Esophagus muscularis mucosa (tissue), 4 donors: ENCODE data around the gene PCID2. TPM values are rescaled to one million over a fixed set of nuclear protein-coding genes. Genes with fewer than 3 reads are reported as not detected.

Experiments used
- DNase-seq: peaks from one replicate; pipeline ENCODE4 v3.0.0-alpha.2; 2017; ENCODE audit errors: extremely low spot score
- H3K27ac ChIP-seq, 4 donors: fragments of 200-600 bp; sonication (generic); replicated peaks in 1 of 4; 1 replicate in 3 of 4; 2 replicates in 1 of 4; pipeline ENCODE4 v1.5.1; 2016 to 2019; ENCODE audit warnings: mild to moderate bottlenecking in 1 of 4
- H3K27me3 ChIP-seq, 4 donors: fragments of 200-600 bp; sonication (generic); one replicate each; pipeline versions ENCODE4 v1.5.1 to v1.6.0; 2016 to 2019
- H3K36me3 ChIP-seq, 4 donors: fragments of 200-600 bp; sonication (generic); one replicate each; pipeline ENCODE4 v1.5.1; 2016 to 2019
- H3K4me1 ChIP-seq, 4 donors: fragments of 200-600 bp; sonication (generic); one replicate each; pipeline ENCODE4 v1.5.1; 2016 to 2019
- H3K4me3 ChIP-seq, 4 donors: fragments of 200-600 bp; sonication (generic); 1 replicate in 2 of 4; 2 replicates in 2 of 4; pipeline ENCODE4 v1.5.1; 2016 to 2019; ENCODE audit warnings: mild to moderate bottlenecking in 4 of 4, moderate library complexity in 1 of 4
- H3K9me3 ChIP-seq, 4 donors: fragments of 200-600 bp; sonication (generic); 1 replicate in 3 of 4; 2 replicates in 1 of 4; pipeline ENCODE4 v1.5.1; 2016 to 2019
- CTCF ChIP-seq, 3 experiments: fragments of 200-600 bp in 2 of 3; fragments of 450-650 bp in 1 of 3; sonication (generic) in 2 of 3; IDR thresholded peaks; one replicate each; pipeline ENCODE4 v1.5.1; 2017 to 2019; ENCODE audit warnings: antibody characterized with exemption in 3 of 3, mild to moderate bottlenecking in 2 of 3, moderate library complexity in 1 of 3
- EP300 ChIP-seq: sonication (generic); formaldehyde crosslinking; IDR thresholded peaks from one replicate; pipeline ENCODE4 v1.6.1; 2017; ENCODE audit warnings: antibody characterized with exemption
- POLR2A ChIP-seq: fragments of 450-650 bp; IDR thresholded peaks from one replicate; pipeline ENCODE4 v1.6.1; 2017; ENCODE audit warnings: antibody characterized with exemption, moderate library complexity, mild to moderate bottlenecking, low read depth
- POLR2AphosphoS5 ChIP-seq, 2 donors: sonication (generic); formaldehyde crosslinking; IDR thresholded peaks; one replicate each; pipeline ENCODE4 v1.6.1; 2017; ENCODE audit warnings: antibody characterized with exemption in 2 of 2
- WGBS: methylation state at CpG from one replicate; pipeline ENCODE4 v1.1.5; 2018; 5-methylcytosine and 5-hydroxymethylcytosine counted together
- intact Hi-C: fragments of 100-400 bp; cut with DNase I; formaldehyde crosslinking; loops from one replicate; pipeline ENCODE4 v1.15.1; 2023
- total RNA-seq, 4 donors: library from RNA; depleted of rRNA; stranded (reverse); fragments of >200 nt; gene quantifications; one replicate each; pipeline versions ENCODE4 v1.1.0 to v1.2.1, GENCODE V29; 2016

The PCID2 gene
- total RNA-seq, 4 donors from 2014 or later: 34.5 to 46.9 (median 42.3) TPM

- Histone ChIP-seq H3K4me3 (no peak overlapping the region), H3K27ac (no peak overlapping the region), H3K36me3 (peaks cover 10 to 100% (median 74%) of the 10 kb centered on the region in 4 donors), H3K27me3 (no peaks in the 10 kb centered on the region), H3K4me1 (no peaks in the 10 kb centered on the region), H3K9me3 (no peaks in the 10 kb centered on the region)
- no peak for TF ChIP-seq CTCF (IDR thresholded peaks at IDR 0.05)
- no peak for TF ChIP-seq POLR2AphosphoS5 (IDR thresholded peaks at IDR 0.05)
- no peak for TF ChIP-seq POLR2A
- no peak for TF ChIP-seq EP300
- intact Hi-C loops: no loop called here
- DNase-seq: no peak
- 98% methylated on average over 11 of the region's 11 CpGs for WGBS
Observed at GRCh38 chr13:113233101-113233500, 24.6 kb upstream of the PCID2 start.

GRCh38 chr13:113232208-113233003 lies 23.9 kb upstream of the PCID2 start:
- H3K36me3 ChIP-seq: peaks cover 12 to 100% (median 75%) of the 10 kb centered on the region in 4 donors
- no peak for DNase-seq
- no peaks in the 10 kb centered on the region for H3K4me1 ChIP-seq
- intact Hi-C loops: no loop called here
- WGBS: 78% methylated on average over 18 of the region's 18 CpGs
- H3K4me3 ChIP-seq: no peak overlapping the region
- no peaks in the 10 kb centered on the region for H3K9me3 ChIP-seq
- no peaks in the 10 kb centered on the region for H3K27me3 ChIP-seq
- H3K27ac ChIP-seq: no peak overlapping the region
- TF ChIP-seq CTCF (IDR thresholded peaks at IDR 0.05): no peak
- no peak for TF ChIP-seq POLR2A
- TF ChIP-seq EP300: no peak
- no peak for TF ChIP-seq POLR2AphosphoS5 (IDR thresholded peaks at IDR 0.05)

GRCh38 chr13:113231306-113232207 lies 23.1 kb upstream of the PCID2 start:
- intact Hi-C loops: no loop called here
- Histone ChIP-seq H3K4me1 (peaks cover 0 to 7% (median 0%) of the 10 kb centered on the region in 4 donors), H3K27me3 (no peaks in the 10 kb centered on the region), H3K27ac (no peak overlapping the region), H3K4me3 (no peak overlapping the region), H3K36me3 (peaks cover 19 to 100% (median 75%) of the 10 kb centered on the region in 4 donors), H3K9me3 (no peaks in the 10 kb centered on the region)
- WGBS: 82% methylated on average over 14 of the region's 14 CpGs
- TF ChIP-seq EP300 (no peak), POLR2AphosphoS5 (IDR thresholded peaks at IDR 0.05) (no peak), CTCF (IDR thresholded peaks at IDR 0.05) (no peak), POLR2A (no peak)
- no peak for DNase-seq

GRCh38 chr13:113229791-113230190 lies 21.3 kb upstream of the PCID2 start:
- WGBS: 77% methylated on average over 17 of the region's 20 CpGs
- peaks cover 0 to 7% (median 0%) of the 10 kb centered on the region in 4 donors for H3K4me1 ChIP-seq
- no peak for TF ChIP-seq EP300
- no peak for TF ChIP-seq CTCF (IDR thresholded peaks at IDR 0.05)
- TF ChIP-seq POLR2A: no peak
- no peak for TF ChIP-seq POLR2AphosphoS5 (IDR thresholded peaks at IDR 0.05)
- DNase-seq: no peak
- H3K36me3 ChIP-seq: peaks cover 34 to 100% (median 79%) of the 10 kb centered on the region in 4 donors
- H3K9me3 ChIP-seq: no peaks in the 10 kb centered on the region
- H3K4me3 ChIP-seq: no peak overlapping the region
- intact Hi-C loops: no loop called here
- H3K27ac ChIP-seq: no peak overlapping the region
- H3K27me3 ChIP-seq: no peaks in the 10 kb centered on the region
